ENCODE measurements around the gene USP6NL.

Gene USP6NL

GRCh38 chr10:11551104-11551503, 60.3 kb downstream of the USP6NL start:
- DNase-seq (ENCODE audit: low read depth), result no peak

GRCh38 chr10:11548768-11549099, 62.7 kb downstream of the USP6NL start:
- DNase-seq (ENCODE audit: low read depth), result no peak

GRCh38 chr10:11548065-11548767, 63.2 kb downstream of the USP6NL start:
- DNase-seq (ENCODE audit: low read depth), result no peak

GRCh38 chr10:11546581-11546980, 64.9 kb downstream of the USP6NL start:
- peak; percentile 39 for DNase-seq (ENCODE audit: low read depth)

GRCh38 chr10:11541296-11541695, 70.2 kb downstream of the USP6NL start:
- DNase-seq (ENCODE audit: low read depth), result no peak

- DNase-seq (ENCODE audit: low read depth), result peak; percentile 11
Measured at GRCh38 chr10:11539191-11539868, 72.1 kb downstream of the USP6NL start.

GRCh38 chr10:11538834-11539190, 72.6 kb downstream of the USP6NL start:
- DNase-seq (ENCODE audit: low read depth), result no peak

- DNase-seq (ENCODE audit: low read depth), result no peak
Measured at GRCh38 chr10:11536228-11536627, 75.2 kb downstream of the USP6NL start.

GRCh38 chr10:11535346-11535959, 76.0 kb downstream of the USP6NL start:
- DNase-seq (ENCODE audit: low read depth), result no peak

GRCh38 chr10:11533328-11533781, 78.1 kb downstream of the USP6NL start:
- DNase-seq (ENCODE audit: low read depth), result peak; percentile 13

GRCh38 chr10:11532306-11532705, 79.1 kb downstream of the USP6NL start:
- no peak for DNase-seq (ENCODE audit: low read depth)

GRCh38 chr10:11530806-11531205, 80.6 kb downstream of the USP6NL start:
- DNase-seq (ENCODE audit: low read depth), result no peak

GRCh38 chr10:11529276-11529903, 82.1 kb downstream of the USP6NL start:
- no peak for DNase-seq (ENCODE audit: low read depth)

GRCh38 chr10:11528286-11528685, 83.2 kb downstream of the USP6NL start:
- DNase-seq (ENCODE audit: low read depth), result no peak

GRCh38 chr10:11527691-11528255, 83.7 kb downstream of the USP6NL start:
- no peak for DNase-seq (ENCODE audit: low read depth)

- DNase-seq (ENCODE audit: low read depth), result no peak
Measured at GRCh38 chr10:11527068-11527467, 84.4 kb downstream of the USP6NL start.

- DNase-seq (ENCODE audit: low read depth), result no peak
Measured at GRCh38 chr10:11525503-11525902, 85.9 kb downstream of the USP6NL start.

- no peak for DNase-seq (ENCODE audit: low read depth)
Measured at GRCh38 chr10:11522821-11523245, 88.6 kb downstream of the USP6NL start.

GRCh38 chr10:11521860-11522259, 89.6 kb downstream of the USP6NL start:
- DNase-seq (ENCODE audit: low read depth), result no peak

- no peak for DNase-seq (ENCODE audit: low read depth)
Measured at GRCh38 chr10:11520892-11521291, 90.6 kb downstream of the USP6NL start.

- no peak for DNase-seq (ENCODE audit: low read depth)
Measured at GRCh38 chr10:11517150-11517549, 94.3 kb downstream of the USP6NL start.

- no peak for DNase-seq (ENCODE audit: low read depth)
Measured at GRCh38 chr10:11516431-11516746, 95.1 kb downstream of the USP6NL start.
